Esophagus muscularis mucosa (tissue), 4 donors: Measurements from ENCODE around the gene TIGD3. TPM values are rescaled to one million over a fixed set of nuclear protein-coding genes. Genes with fewer than 3 reads are reported as not detected.

Experiments
- DNase-seq: peaks from one replicate; pipeline ENCODE4 v3.0.0-alpha.2; 2017; ENCODE audit errors: extremely low spot score
- H3K27ac ChIP-seq, 4 donors: fragments of 200-600 bp; sonication (generic); replicated peaks in 1 of 4; 1 replicate in 3 of 4; 2 replicates in 1 of 4; pipeline ENCODE4 v1.5.1; 2016 to 2019; ENCODE audit warnings: mild to moderate bottlenecking in 1 of 4
- H3K27me3 ChIP-seq, 4 donors: fragments of 200-600 bp; sonication (generic); one replicate each; pipeline versions ENCODE4 v1.5.1 to v1.6.0; 2016 to 2019
- H3K36me3 ChIP-seq, 4 donors: fragments of 200-600 bp; sonication (generic); one replicate each; pipeline ENCODE4 v1.5.1; 2016 to 2019
- H3K4me1 ChIP-seq, 4 donors: fragments of 200-600 bp; sonication (generic); one replicate each; pipeline ENCODE4 v1.5.1; 2016 to 2019
- H3K4me3 ChIP-seq, 4 donors: fragments of 200-600 bp; sonication (generic); 1 replicate in 2 of 4; 2 replicates in 2 of 4; pipeline ENCODE4 v1.5.1; 2016 to 2019; ENCODE audit warnings: mild to moderate bottlenecking in 4 of 4, moderate library complexity in 1 of 4
- H3K9me3 ChIP-seq, 4 donors: fragments of 200-600 bp; sonication (generic); 1 replicate in 3 of 4; 2 replicates in 1 of 4; pipeline ENCODE4 v1.5.1; 2016 to 2019
- CTCF ChIP-seq, 3 experiments: fragments of 200-600 bp in 2 of 3; fragments of 450-650 bp in 1 of 3; sonication (generic) in 2 of 3; IDR thresholded peaks; one replicate each; pipeline ENCODE4 v1.5.1; 2017 to 2019; ENCODE audit warnings: antibody characterized with exemption in 3 of 3, mild to moderate bottlenecking in 2 of 3, moderate library complexity in 1 of 3
- EP300 ChIP-seq: sonication (generic); formaldehyde crosslinking; IDR thresholded peaks from one replicate; pipeline ENCODE4 v1.6.1; 2017; ENCODE audit warnings: antibody characterized with exemption
- POLR2A ChIP-seq: fragments of 450-650 bp; IDR thresholded peaks from one replicate; pipeline ENCODE4 v1.6.1; 2017; ENCODE audit warnings: antibody characterized with exemption, moderate library complexity, mild to moderate bottlenecking, low read depth
- POLR2AphosphoS5 ChIP-seq, 2 donors: sonication (generic); formaldehyde crosslinking; IDR thresholded peaks; one replicate each; pipeline ENCODE4 v1.6.1; 2017; ENCODE audit warnings: antibody characterized with exemption in 2 of 2
- WGBS: methylation state at CpG from one replicate; pipeline ENCODE4 v1.1.5; 2018; 5-methylcytosine and 5-hydroxymethylcytosine counted together
- intact Hi-C: fragments of 100-400 bp; cut with DNase I; formaldehyde crosslinking; loops from one replicate; pipeline ENCODE4 v1.15.1; 2023
- total RNA-seq, 4 donors: library from RNA; depleted of rRNA; stranded (reverse); fragments of >200 nt; gene quantifications; one replicate each; pipeline versions ENCODE4 v1.1.0 to v1.2.1, GENCODE V29; 2016

Gene TIGD3
- total RNA-seq, 4 donors from 2014 or later, result 0.19 TPM; not detected in 3

GRCh38 chr11:65317025-65317786 is 37.3 kb upstream of the TIGD3 start:
- peak; percentile 95 for DNase-seq
- Histone ChIP-seq H3K27ac (peak overlapping the region; percentile 95 to 97 (median 96)), H3K27me3 (no peaks in the 10 kb centered on the region), H3K36me3 (peaks cover 19 to 31% (median 29%) of the 10 kb centered on the region in 4 donors), H3K4me1 (peaks cover 49 to 88% (median 86%) of the 10 kb centered on the region in 4 donors), H3K9me3 (no peaks in the 10 kb centered on the region), H3K4me3 (peak overlapping the region; percentile 87 to 100 (median 88))
- intact Hi-C loops, result no loop called here
- TF ChIP-seq EP300, result peak; percentile 11
- no peak for TF ChIP-seq CTCF (IDR thresholded peaks at IDR 0.05)
- peak; percentile 6 to 18 for TF ChIP-seq POLR2AphosphoS5 (IDR thresholded peaks at IDR 0.05)
- no peak for TF ChIP-seq POLR2A
- 50% methylated on average over 11 of the region's 13 CpGs for WGBS

GRCh38 chr11:65320386-65321075 is 34.0 kb upstream of the TIGD3 start:
- H3K36me3 ChIP-seq, result peaks cover 20 to 46% (median 38%) of the 10 kb centered on the region in 4 donors
- no peak for DNase-seq
- no peak for TF ChIP-seq EP300
- TF ChIP-seq POLR2AphosphoS5 (IDR thresholded peaks at IDR 0.05), result no peak
- no peak for TF ChIP-seq POLR2A
- no peak for TF ChIP-seq CTCF (IDR thresholded peaks at IDR 0.05)
- H3K27me3 ChIP-seq, result no peaks in the 10 kb centered on the region
- H3K9me3 ChIP-seq, result no peaks in the 10 kb centered on the region
- H3K4me1 ChIP-seq, result peaks cover 39 to 78% (median 71%) of the 10 kb centered on the region in 4 donors
- 80% methylated on average over 21 of the region's 22 CpGs for WGBS
- H3K27ac ChIP-seq, result peak overlapping the region in 2 of 4 donors; percentile 34 to 48
- H3K4me3 ChIP-seq, result no peak overlapping the region
- intact Hi-C loops, result no loop called here

GRCh38 chr11:65321076-65321475 is 33.5 kb upstream of the TIGD3 start:
- Histone ChIP-seq H3K36me3 (peaks cover 20 to 46% (median 38%) of the 10 kb centered on the region in 4 donors), H3K27me3 (no peaks in the 10 kb centered on the region), H3K4me1 (peaks cover 39 to 74% (median 67%) of the 10 kb centered on the region in 4 donors), H3K27ac (peak overlapping the region in 3 of 4 donors; percentile 34 to 48 (median 45)), H3K4me3 (no peak overlapping the region), H3K9me3 (no peaks in the 10 kb centered on the region)
- 85% methylated on average over 8 of the region's 15 CpGs for WGBS
- TF ChIP-seq POLR2AphosphoS5 (IDR thresholded peaks at IDR 0.05) (no peak), POLR2A (no peak)
- no peak for DNase-seq
- intact Hi-C loops, result no loop called here

GRCh38 chr11:65321828-65322485 is 32.6 kb upstream of the TIGD3 start:
- Histone ChIP-seq H3K27me3 (no peaks in the 10 kb centered on the region), H3K4me1 (peaks cover 39 to 65% (median 59%) of the 10 kb centered on the region in 4 donors), H3K27ac (peak overlapping the region in 3 of 4 donors; percentile 34 to 48 (median 45)), H3K4me3 (no peak overlapping the region), H3K36me3 (peaks cover 20 to 46% (median 38%) of the 10 kb centered on the region in 4 donors), H3K9me3 (no peaks in the 10 kb centered on the region)
- 67% methylated on average over 7 of the region's 13 CpGs for WGBS
- intact Hi-C loops, result no loop called here
- TF ChIP-seq POLR2AphosphoS5 (IDR thresholded peaks at IDR 0.05), result peak in 1 of 2 donors; percentile 42
- no peak for TF ChIP-seq CTCF (IDR thresholded peaks at IDR 0.05)
- DNase-seq, result no peak

GRCh38 chr11:65323813-65324212 is 30.7 kb upstream of the TIGD3 start:
- WGBS, result 68% methylated on average over 12 of the region's 12 CpGs
- intact Hi-C loops, result no loop called here
- peaks cover 27 to 46% (median 41%) of the 10 kb centered on the region in 4 donors for H3K4me1 ChIP-seq
- no peaks in the 10 kb centered on the region for H3K9me3 ChIP-seq
- TF ChIP-seq POLR2AphosphoS5 (IDR thresholded peaks at IDR 0.05) (peak in 1 of 2 donors; percentile 43), EP300 (no peak), POLR2A (no peak), CTCF (IDR thresholded peaks at IDR 0.05) (no peak)
- H3K36me3 ChIP-seq, result peaks cover 20 to 46% (median 38%) of the 10 kb centered on the region in 4 donors
- H3K27ac ChIP-seq, result peak overlapping the region in 1 of 4 donors; percentile 44
- H3K27me3 ChIP-seq, result no peaks in the 10 kb centered on the region
- DNase-seq, result no peak
- H3K4me3 ChIP-seq, result no peak overlapping the region
